Measurements from ENCODE around the gene TSSK6.

The TSSK6 gene

GRCh38 chr19:19530889-19531288, 15.5 kb upstream of the TSSK6 start:
- H3K36me3 ChIP-seq (ENCODE audit: control insufficient read depth, insufficient read depth, low read length), result peaks cover 13% of the 10 kb centered on the region
- no peak for TF ChIP-seq CTCF (IDR thresholded peaks at IDR 0.05; ENCODE audit: insufficient read depth, low read length, poor library complexity, severe bottlenecking)
- no peaks in the 10 kb centered on the region for H3K27me3 ChIP-seq (replicated peaks; ENCODE audit: control insufficient read depth, insufficient read depth, low read length)
- no peak overlapping the region for H3K4me3 ChIP-seq (replicated peaks; ENCODE audit: low read depth, low read length)
- DNase-seq (ENCODE audit: extremely low read depth, insufficient read length), result no peak

- Histone ChIP-seq H3K36me3 (ENCODE audit: control insufficient read depth, insufficient read depth, low read length) (peaks cover 13% of the 10 kb centered on the region), H3K4me3 (replicated peaks; ENCODE audit: low read depth, low read length) (no peak overlapping the region), H3K27me3 (replicated peaks; ENCODE audit: control insufficient read depth, insufficient read depth, low read length) (no peaks in the 10 kb centered on the region)
- no peak for TF ChIP-seq CTCF (IDR thresholded peaks at IDR 0.05; ENCODE audit: insufficient read depth, low read length, poor library complexity, severe bottlenecking)
- no peak for DNase-seq (ENCODE audit: extremely low read depth, insufficient read length)
These were observed 15.1 kb upstream of the TSSK6 start for GRCh38 chr19:19530423-19530804.

DNA sequence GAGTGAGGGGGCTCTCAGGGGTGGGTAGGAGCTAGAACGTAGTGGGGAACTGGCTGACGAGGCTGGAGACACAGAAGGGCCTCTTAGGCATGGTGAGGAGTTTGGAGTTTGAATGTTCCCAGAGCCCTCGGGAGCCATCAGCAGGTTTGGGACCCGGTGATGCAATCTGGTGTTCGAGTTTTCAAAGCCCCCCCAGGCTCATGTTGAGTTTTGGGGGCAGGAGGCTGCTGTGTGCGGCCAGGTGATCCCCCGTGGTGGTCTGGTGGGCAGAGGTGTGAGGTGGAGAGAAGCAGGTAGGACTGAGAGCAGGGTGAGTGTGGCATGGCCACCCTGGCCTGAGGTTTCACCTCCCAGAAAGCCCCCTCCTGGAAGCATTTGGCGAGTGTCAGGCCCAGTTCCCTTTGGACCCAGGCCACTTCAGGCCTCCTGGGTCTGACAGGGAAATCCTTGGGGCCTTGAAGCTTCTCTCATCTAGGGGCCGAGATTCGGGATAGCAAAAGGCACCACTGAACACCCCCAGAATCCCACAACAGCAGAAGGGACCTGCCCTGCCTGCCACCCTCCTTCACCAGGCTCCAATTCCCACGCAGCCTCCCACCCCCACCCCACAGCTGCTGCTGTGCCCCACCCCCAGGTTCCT, 14.6 kb upstream of the TSSK6 start:
- Histone ChIP-seq H3K4me3 (replicated peaks; ENCODE audit: low read depth, low read length) (no peak overlapping the region), H3K36me3 (ENCODE audit: control insufficient read depth, insufficient read depth, low read length) (peaks cover 13% of the 10 kb centered on the region), H3K27me3 (replicated peaks; ENCODE audit: control insufficient read depth, insufficient read depth, low read length) (no peaks in the 10 kb centered on the region)
- no peak for TF ChIP-seq CTCF (IDR thresholded peaks at IDR 0.05; ENCODE audit: insufficient read depth, low read length, poor library complexity, severe bottlenecking)
- DNase-seq (ENCODE audit: extremely low read depth, insufficient read length), result no peak

- Histone ChIP-seq H3K27me3 (replicated peaks; ENCODE audit: control insufficient read depth, insufficient read depth, low read length) (no peaks in the 10 kb centered on the region), H3K4me3 (replicated peaks; ENCODE audit: low read depth, low read length) (no peak within 1 kb of the TSS), H3K36me3 (ENCODE audit: control insufficient read depth, insufficient read depth, low read length) (peaks cover 13% of the 10 kb centered on the region)
- TF ChIP-seq CTCF (IDR thresholded peaks at IDR 0.05; ENCODE audit: insufficient read depth, low read length, poor library complexity, severe bottlenecking), result no peak
- no peak for DNase-seq (ENCODE audit: extremely low read depth, insufficient read length)
These were observed 13.6 kb upstream of the TSSK6 start, which contains the start of gene YJEFN3 for GRCh38 chr19:19528721-19529490. TSS of gene YJEFN3 (plus strand) at chr19:19528911. CDS start at chr19:19528933, 22 bp downstream.

DNA sequence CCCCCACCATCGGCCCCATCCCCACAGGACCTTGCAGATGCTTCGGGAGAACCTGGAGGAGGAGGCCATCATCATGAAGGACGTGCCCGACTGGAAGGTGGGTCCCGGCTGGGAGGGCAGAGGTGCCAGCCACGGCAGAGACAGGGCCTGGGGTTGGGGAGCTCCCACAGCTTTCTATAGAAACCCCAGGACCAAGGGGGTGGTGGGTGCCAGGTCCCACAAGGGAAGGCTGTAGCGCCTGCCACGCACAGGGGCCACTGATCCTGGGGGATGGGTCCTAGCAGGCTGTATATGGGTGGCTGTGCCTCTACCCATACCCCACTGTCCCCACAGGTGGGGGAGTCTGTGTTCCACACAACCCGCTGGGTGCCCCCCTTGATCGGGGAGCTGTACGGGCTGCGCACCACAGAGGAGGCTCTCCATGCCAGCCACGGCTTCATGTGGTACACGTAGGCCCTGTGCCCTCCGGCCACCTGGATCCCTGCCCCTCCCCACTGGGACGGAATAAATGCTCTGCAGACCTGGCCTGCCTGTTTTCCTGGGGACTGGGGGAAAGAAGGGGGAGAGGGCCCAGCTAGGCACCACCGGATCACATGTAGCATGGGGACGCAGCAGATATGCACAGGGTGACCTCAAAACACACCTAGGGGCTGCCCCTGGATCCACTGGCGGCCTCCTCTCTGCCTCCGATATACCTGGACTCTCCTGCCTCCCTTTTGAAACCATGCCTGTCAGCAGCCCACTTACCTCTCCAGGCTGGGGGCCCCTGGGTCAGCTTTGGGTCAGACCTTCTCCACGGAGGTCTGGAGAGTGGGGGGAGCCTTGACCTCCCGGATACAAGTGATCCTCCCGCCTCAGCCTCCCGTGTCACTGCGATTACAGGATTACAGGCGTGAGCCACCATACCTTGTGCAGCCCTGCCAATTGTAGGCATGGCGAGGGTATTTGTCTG, 12.6 kb upstream of the TSSK6 start:
- TF ChIP-seq CTCF (IDR thresholded peaks at IDR 0.05; ENCODE audit: insufficient read depth, low read length, poor library complexity, severe bottlenecking), result no peak
- no peak overlapping the region for H3K4me3 ChIP-seq (replicated peaks; ENCODE audit: low read depth, low read length)
- H3K36me3 ChIP-seq (ENCODE audit: control insufficient read depth, insufficient read depth, low read length), result peaks cover 13% of the 10 kb centered on the region
- DNase-seq (ENCODE audit: extremely low read depth, insufficient read length), result no peak
- no peaks in the 10 kb centered on the region for H3K27me3 ChIP-seq (replicated peaks; ENCODE audit: control insufficient read depth, insufficient read depth, low read length)
